ENCODE data around the gene FABP1. TPM values are rescaled to one million over a fixed set of nuclear protein-coding genes. Genes with fewer than 3 reads are reported as not detected.

FABP1 gene
- total RNA-seq, 4 donors from 2014 or later: 3.0 TPM; not detected in 3

DNA sequence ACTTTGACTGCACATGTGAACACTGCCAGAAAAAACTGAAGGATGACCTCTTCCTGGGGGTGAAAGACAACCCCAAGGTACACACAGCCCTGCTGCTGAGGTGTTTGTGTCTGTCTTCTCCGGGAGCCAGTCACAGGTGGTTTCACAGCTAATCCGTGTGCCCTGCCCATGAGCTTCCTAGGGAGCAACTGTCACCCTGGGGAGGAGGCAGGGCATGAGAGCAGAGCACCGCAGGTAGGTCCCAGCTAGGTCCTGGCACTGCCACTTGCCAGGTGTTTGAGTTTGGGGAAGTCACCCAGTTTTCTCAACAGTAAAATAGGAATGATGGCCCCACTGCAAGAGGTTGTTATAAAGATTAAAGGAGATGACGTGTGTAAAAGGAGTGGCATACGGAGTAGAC is 31.2 kb downstream of the FABP1 start:
- intact Hi-C loops (cut with DNase I): no loop called here
- Histone ChIP-seq H3K27me3 (no peaks in the 10 kb centered on the region), H3K4me3 (no peak overlapping the region), H3K9me3 (no peaks in the 10 kb centered on the region), H3K4me1 (peaks cover 0 to 15% (median 3%) of the 10 kb centered on the region in 4 donors), H3K36me3 (peaks cover 0 to 19% (median 7%) of the 10 kb centered on the region in 4 donors), H3K27ac (replicated peaks in 1 of 4) (no peak overlapping the region)
- no peak for DNase-seq (ENCODE audit: extremely low spot score)
- WGBS: 88% methylated on average over 5 of the region's 5 CpGs
- TF ChIP-seq, protein P1, sequence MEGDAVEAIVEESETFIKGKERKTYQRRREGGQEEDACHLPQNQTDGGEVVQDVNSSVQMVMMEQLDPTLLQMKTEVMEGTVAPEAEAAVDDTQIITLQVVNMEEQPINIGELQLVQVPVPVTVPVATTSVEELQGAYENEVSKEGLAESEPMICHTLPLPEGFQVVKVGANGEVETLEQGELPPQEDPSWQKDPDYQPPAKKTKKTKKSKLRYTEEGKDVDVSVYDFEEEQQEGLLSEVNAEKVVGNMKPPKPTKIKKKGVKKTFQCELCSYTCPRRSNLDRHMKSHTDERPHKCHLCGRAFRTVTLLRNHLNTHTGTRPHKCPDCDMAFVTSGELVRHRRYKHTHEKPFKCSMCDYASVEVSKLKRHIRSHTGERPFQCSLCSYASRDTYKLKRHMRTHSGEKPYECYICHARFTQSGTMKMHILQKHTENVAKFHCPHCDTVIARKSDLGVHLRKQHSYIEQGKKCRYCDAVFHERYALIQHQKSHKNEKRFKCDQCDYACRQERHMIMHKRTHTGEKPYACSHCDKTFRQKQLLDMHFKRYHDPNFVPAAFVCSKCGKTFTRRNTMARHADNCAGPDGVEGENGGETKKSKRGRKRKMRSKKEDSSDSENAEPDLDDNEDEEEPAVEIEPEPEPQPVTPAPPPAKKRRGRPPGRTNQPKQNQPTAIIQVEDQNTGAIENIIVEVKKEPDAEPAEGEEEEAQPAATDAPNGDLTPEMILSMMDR (IDR thresholded peaks at IDR 0.05): no peak
- TF ChIP-seq POLR2AphosphoS5 (IDR thresholded peaks at IDR 0.05) (no peak), POLR2A (IDR thresholded peaks at IDR 0.05; ENCODE audit: low read depth) (no peak), EP300 (IDR thresholded peaks at IDR 0.05) (no peak)

DNA sequence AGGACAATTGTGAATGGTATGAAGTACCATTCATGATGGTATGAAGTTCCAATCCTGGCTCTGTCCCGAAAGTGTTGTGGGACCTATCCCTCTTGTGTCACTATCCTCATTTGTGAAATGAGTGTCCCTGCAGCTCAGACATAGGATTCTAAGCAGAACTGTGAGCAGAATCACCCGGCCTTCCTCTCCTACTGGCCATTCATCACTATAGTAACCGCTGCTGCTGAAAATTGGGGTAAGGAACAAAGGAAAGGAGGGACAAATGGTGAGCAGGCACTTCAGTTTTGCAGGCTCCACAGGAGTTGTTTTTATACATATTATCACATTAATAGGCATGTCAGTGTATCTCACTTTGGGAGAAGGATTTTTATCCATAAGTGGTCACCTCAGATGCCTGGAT is 32.8 kb downstream of the FABP1 start:
- no peak for DNase-seq (ENCODE audit: extremely low spot score)

DNA sequence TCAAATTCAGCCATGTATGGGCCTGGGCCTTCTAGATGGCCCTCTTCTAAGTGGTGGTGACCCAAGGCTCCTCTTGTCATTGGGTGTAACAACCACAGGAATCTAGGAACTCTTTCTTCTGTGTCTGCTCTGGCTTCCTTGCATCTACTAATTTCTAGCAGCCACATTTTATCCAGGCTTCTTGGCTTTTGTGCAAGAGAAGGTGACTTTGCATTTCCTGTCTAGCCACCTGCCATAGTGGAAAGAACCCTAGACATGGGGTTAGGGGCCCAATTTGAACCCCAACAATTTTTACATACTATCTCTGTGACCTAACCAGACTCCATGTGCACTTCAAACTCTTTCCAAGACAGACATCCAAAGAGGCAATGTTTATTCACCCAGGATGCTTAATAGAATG is 35.1 kb downstream of the FABP1 start:
- Histone ChIP-seq H3K27me3 (no peaks in the 10 kb centered on the region), H3K9me3 (no peaks in the 10 kb centered on the region), H3K36me3 (peaks cover 0 to 19% (median 8%) of the 10 kb centered on the region in 4 donors), H3K4me1 (peaks cover 0 to 11% (median 0%) of the 10 kb centered on the region in 4 donors), H3K27ac (replicated peaks in 1 of 4) (no peak overlapping the region), H3K4me3 (no peak overlapping the region)
- TF ChIP-seq POLR2AphosphoS5 (IDR thresholded peaks at IDR 0.05) (no peak), EP300 (IDR thresholded peaks at IDR 0.05) (no peak), POLR2A (IDR thresholded peaks at IDR 0.05; ENCODE audit: low read depth) (no peak)
- TF ChIP-seq, protein P1 (IDR thresholded peaks at IDR 0.05): no peak
- intact Hi-C loops (cut with DNase I): no loop called here
- DNase-seq (ENCODE audit: extremely low spot score): no peak

More for the DNA sequence above, 32.8 kb downstream of the FABP1 start:
- 78% methylated on average over 3 of the region's 3 CpGs for WGBS
- no peaks in the 10 kb centered on the region for H3K9me3 ChIP-seq
- peaks cover 0 to 11% (median under 1%) of the 10 kb centered on the region in 4 donors for H3K4me1 ChIP-seq
- intact Hi-C loops (cut with DNase I): no loop called here
- no peak overlapping the region for H3K4me3 ChIP-seq
- TF ChIP-seq, protein P1 (IDR thresholded peaks at IDR 0.05): no peak
- no peak for TF ChIP-seq EP300 (IDR thresholded peaks at IDR 0.05)
- no peak for TF ChIP-seq POLR2A (IDR thresholded peaks at IDR 0.05; ENCODE audit: low read depth)
- TF ChIP-seq POLR2AphosphoS5 (IDR thresholded peaks at IDR 0.05): no peak
- H3K27ac ChIP-seq (replicated peaks in 1 of 4): no peak overlapping the region
- peaks cover 0 to 19% (median 7%) of the 10 kb centered on the region in 4 donors for H3K36me3 ChIP-seq
- no peaks in the 10 kb centered on the region for H3K27me3 ChIP-seq

DNA sequence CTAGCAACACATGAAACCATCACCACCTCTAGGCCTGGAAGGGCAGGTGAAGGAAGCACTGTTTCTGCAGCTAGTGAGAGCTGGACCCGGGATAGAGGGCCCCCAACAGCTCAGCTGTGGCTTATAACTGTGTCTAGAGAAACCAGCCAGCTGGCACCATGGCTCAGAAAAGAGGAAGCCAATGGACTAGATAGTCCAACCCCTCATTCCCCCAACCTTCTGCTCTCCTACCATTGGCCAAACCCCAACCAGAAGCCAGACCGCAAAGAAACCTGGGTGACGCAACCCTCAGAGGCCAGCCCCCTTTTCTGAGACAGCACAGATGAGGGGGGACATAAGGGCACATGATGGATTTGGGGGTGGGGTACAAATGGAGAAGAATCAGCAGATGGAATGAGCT is 35.9 kb downstream of the FABP1 start:
- H3K9me3 ChIP-seq: no peaks in the 10 kb centered on the region
- 64% methylated on average over 3 of the region's 3 CpGs for WGBS
- no peak overlapping the region for H3K4me3 ChIP-seq
- no peaks in the 10 kb centered on the region for H3K27me3 ChIP-seq
- no peak for DNase-seq (ENCODE audit: extremely low spot score)
- peaks cover 0 to 18% (median 6%) of the 10 kb centered on the region in 4 donors for H3K36me3 ChIP-seq
- intact Hi-C loops (cut with DNase I): no loop called here
- TF ChIP-seq POLR2A (IDR thresholded peaks at IDR 0.05; ENCODE audit: low read depth) (no peak), POLR2AphosphoS5 (IDR thresholded peaks at IDR 0.05) (no peak), EP300 (IDR thresholded peaks at IDR 0.05) (no peak)
- TF ChIP-seq, protein P1 (IDR thresholded peaks at IDR 0.05): no peak
- no peak overlapping the region for H3K27ac ChIP-seq (replicated peaks in 1 of 4)
- H3K4me1 ChIP-seq: peaks cover 0 to 3% (median 0%) of the 10 kb centered on the region in 4 donors
